Neural cell (in vitro differentiated cells): ENCODE data around the gene EEF2K.

Experiments used
- CTCF ChIP-seq: fragments of 450-650 bp; IDR thresholded peaks from 2 replicates; pipeline ENCODE4 v1.5.1; 2014; ENCODE audit warnings: antibody characterized with exemption, mild to moderate bottlenecking, moderate library complexity; ENCODE audit not compliant: poor library complexity, severe bottlenecking
- EZH2 ChIP-seq: fragments of 200-600, 300-800 bp; shearing (Covaris generic), sonication (generic); IDR thresholded peaks from 2 replicates; pipeline ENCODE4 v1.6.1; 2014; ENCODE audit warnings: antibody characterized with exemption, low read length, borderline replicate concordance, mild to moderate bottlenecking; ENCODE audit not compliant: insufficient read depth, poor library complexity, severe bottlenecking
- POLR2AphosphoS5 ChIP-seq: IDR thresholded peaks from 2 replicates; pipeline ENCODE4 v1.6.1; 2012
- RAD21 ChIP-seq: fragments of 450-650 bp; conservative IDR thresholded peaks from 2 replicates; pipeline ENCODE4 v1.6.1; 2014; ENCODE audit warnings: antibody characterized with exemption, mild to moderate bottlenecking, moderate library complexity
- TAF1 ChIP-seq: IDR thresholded peaks from 2 replicates; pipeline ENCODE4 v1.6.1; 2012; ENCODE audit warnings: low read depth
- TF ChIP-seq, protein P1 (sequence below): IDR thresholded peaks from 2 replicates; pipeline ENCODE4 v1.6.1; 2012; ENCODE audit warnings: borderline replicate concordance

DNA sequence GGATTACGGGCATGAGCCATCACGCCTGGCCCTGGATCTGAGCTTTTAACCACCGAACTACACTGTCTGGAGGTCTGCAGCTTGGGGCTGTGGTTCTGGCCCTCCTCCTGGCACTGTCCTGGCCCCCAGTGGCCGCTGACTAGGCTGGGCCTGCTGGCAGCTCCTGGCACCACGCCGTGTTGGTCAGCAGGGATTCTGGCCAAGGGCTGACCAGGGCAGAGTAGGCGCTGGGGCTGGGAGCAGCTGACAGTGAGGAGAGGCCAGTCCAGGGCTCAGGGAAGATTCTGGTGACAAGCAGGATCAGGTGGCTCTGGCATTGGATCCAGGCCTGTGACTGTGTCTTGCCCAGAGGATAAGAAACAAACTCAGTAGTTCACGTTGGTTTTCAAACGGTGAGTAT, 14.6 kb downstream of the EEF2K start:
- TF ChIP-seq TAF1 = no peak
- no peak for TF ChIP-seq EZH2
- TF ChIP-seq CTCF = no peak
- TF ChIP-seq, protein P1, sequence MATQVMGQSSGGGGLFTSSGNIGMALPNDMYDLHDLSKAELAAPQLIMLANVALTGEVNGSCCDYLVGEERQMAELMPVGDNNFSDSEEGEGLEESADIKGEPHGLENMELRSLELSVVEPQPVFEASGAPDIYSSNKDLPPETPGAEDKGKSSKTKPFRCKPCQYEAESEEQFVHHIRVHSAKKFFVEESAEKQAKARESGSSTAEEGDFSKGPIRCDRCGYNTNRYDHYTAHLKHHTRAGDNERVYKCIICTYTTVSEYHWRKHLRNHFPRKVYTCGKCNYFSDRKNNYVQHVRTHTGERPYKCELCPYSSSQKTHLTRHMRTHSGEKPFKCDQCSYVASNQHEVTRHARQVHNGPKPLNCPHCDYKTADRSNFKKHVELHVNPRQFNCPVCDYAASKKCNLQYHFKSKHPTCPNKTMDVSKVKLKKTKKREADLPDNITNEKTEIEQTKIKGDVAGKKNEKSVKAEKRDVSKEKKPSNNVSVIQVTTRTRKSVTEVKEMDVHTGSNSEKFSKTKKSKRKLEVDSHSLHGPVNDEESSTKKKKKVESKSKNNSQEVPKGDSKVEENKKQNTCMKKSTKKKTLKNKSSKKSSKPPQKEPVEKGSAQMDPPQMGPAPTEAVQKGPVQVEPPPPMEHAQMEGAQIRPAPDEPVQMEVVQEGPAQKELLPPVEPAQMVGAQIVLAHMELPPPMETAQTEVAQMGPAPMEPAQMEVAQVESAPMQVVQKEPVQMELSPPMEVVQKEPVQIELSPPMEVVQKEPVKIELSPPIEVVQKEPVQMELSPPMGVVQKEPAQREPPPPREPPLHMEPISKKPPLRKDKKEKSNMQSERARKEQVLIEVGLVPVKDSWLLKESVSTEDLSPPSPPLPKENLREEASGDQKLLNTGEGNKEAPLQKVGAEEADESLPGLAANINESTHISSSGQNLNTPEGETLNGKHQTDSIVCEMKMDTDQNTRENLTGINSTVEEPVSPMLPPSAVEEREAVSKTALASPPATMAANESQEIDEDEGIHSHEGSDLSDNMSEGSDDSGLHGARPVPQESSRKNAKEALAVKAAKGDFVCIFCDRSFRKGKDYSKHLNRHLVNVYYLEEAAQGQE = no peak
- TF ChIP-seq POLR2AphosphoS5 = no peak
- no peak for TF ChIP-seq RAD21
